Stomach (tissue), 9 donors: ENCODE results near the gene HTR2A. TPM values are rescaled to one million over a fixed set of nuclear protein-coding genes. Genes with fewer than 3 reads are reported as not detected.

Source experiments
- DNase-seq, 2 donors: peaks; one replicate each; pipeline versions ENCODE4 v3.0.0 to v3.0.0-alpha.2; 2013 to 2019
- H3K27ac ChIP-seq, 5 donors: fragments of 200-600 bp in 4 of 5; sonication (generic) in 4 of 5; one replicate each; pipeline ENCODE4 v1.5.1; 2013 to 2019; ENCODE audit warnings: mild to moderate bottlenecking in 1 of 5, moderate library complexity in 1 of 5
- H3K27me3 ChIP-seq, 3 donors: fragments of 200-600 bp; sonication (generic); one replicate each; pipeline ENCODE4 v1.5.1; 2017 to 2019; ENCODE audit warnings: mixed run types in 1 of 3
- H3K36me3 ChIP-seq, 4 donors: fragments of 200-600 bp; sonication (generic); 1 replicate in 3 of 4; 2 replicates in 1 of 4; pipeline ENCODE4 v1.5.1; 2016 to 2019
- H3K4me1 ChIP-seq, 4 donors: fragments of 200-600 bp; sonication (generic); one replicate each; pipeline ENCODE4 v1.5.1; 2016 to 2019
- H3K4me3 ChIP-seq, 4 donors: fragments of 200-600 bp; sonication (generic) in 3 of 4; one replicate each; pipeline ENCODE4 v1.5.1; 2016 to 2019; ENCODE audit warnings: mild to moderate bottlenecking in 1 of 4
- H3K9me3 ChIP-seq, 4 donors: fragments of 200-600 bp; sonication (generic); one replicate each; pipeline ENCODE4 v1.5.1; 2016 to 2019
- CTCF ChIP-seq, 7 experiments: fragments of 450-650 bp in 4 of 7; fragments of 200-600 bp in 3 of 7; sonication (generic) in 3 of 7; IDR thresholded peaks; one replicate each; pipeline ENCODE4 v1.5.1; 2016 to 2019; ENCODE audit warnings: antibody characterized with exemption in 7 of 7, control low read depth in 2 of 7, mild to moderate bottlenecking in 1 of 7
- EP300 ChIP-seq: sonication (generic); formaldehyde crosslinking; IDR thresholded peaks from one replicate; pipeline ENCODE4 v1.6.1; 2017; ENCODE audit warnings: antibody characterized with exemption
- POLR2A ChIP-seq, 4 donors: fragments of 450-650 bp; IDR thresholded peaks; one replicate each; pipeline ENCODE4 v1.6.1; 2016; ENCODE audit warnings: antibody characterized with exemption in 4 of 4, control low read depth in 2 of 4, mild to moderate bottlenecking in 1 of 4, moderate library complexity in 1 of 4
- POLR2AphosphoS5 ChIP-seq, 3 donors: sonication (generic); formaldehyde crosslinking; IDR thresholded peaks; one replicate each; pipeline ENCODE4 v1.6.1; 2016; ENCODE audit warnings: antibody characterized with exemption in 3 of 3
- WGBS, 5 donors: extraction: QIAGEN DNeasy Blood & Tissue Kit in 3 of 5; methylation state at CpG; one replicate each; pipeline versions ENCODE4 v1.1.5 to v1.1.7; 2013 to 2018; 5-methylcytosine and 5-hydroxymethylcytosine counted together
- intact Hi-C: fragments of 100-400 bp; cut with DNase I; formaldehyde crosslinking; loops from one replicate; pipeline ENCODE4 v1.15.1; 2023; ENCODE audit warnings: low total_unique reads
- polyA plus RNA-seq, 3 donors: library from polyadenylated mRNA; stranded (reverse); fragments of 200-250 nt; gene quantifications; one replicate each; pipeline ENCODE4 v1.2.3, GENCODE V29; 2013
- total RNA-seq, 5 donors: library from RNA; depleted of rRNA; stranded (reverse); fragments of >200 nt; gene quantifications; one replicate each; pipeline versions ENCODE4 v1.1.0 to v1.2.3, GENCODE V29; 2014 to 2016
- donor health status: healthy with polysubstance abuse.
- donor health status: Bipolar disorder and iron deficiency.
- donor health status: healthy.

HTR2A gene
- total and polyA plus RNA-seq, 8 donors: 0.33 to 1.8 (median 0.87) TPM; not detected in 3

- H3K36me3 ChIP-seq: no peaks in the 10 kb centered on the region
- no peaks in the 10 kb centered on the region for H3K27me3 ChIP-seq
- intact Hi-C loops: no loop called here
- H3K27ac ChIP-seq: no peak overlapping the region
- peak in 1 of 2 donors; percentile 32 for DNase-seq
- H3K9me3 ChIP-seq: peaks cover 0 to 1% (median 0%) of the 10 kb centered on the region in 4 donors
- no peak overlapping the region for H3K4me3 ChIP-seq
- H3K4me1 ChIP-seq: no peaks in the 10 kb centered on the region
- 76 to 88% (median 83%) methylated on average over 5 of the region's 5 CpGs for WGBS, 5 donors
- TF ChIP-seq CTCF (IDR thresholded peaks at IDR 0.05) (no peak), POLR2A (IDR thresholded peaks at IDR 0.05) (no peak), POLR2AphosphoS5 (IDR thresholded peaks at IDR 0.05) (no peak), EP300 (no peak)
Measured at GRCh38 chr13:46926916-46927590, 30.2 kb upstream of the HTR2A start.

GRCh38 chr13:46925486-46925885 lies 28.6 kb upstream of the HTR2A start:
- WGBS, 5 donors: 84 to 97% (median 90%) methylated on average over 1 of the region's 1 CpG
- Histone ChIP-seq H3K4me1 (no peaks in the 10 kb centered on the region), H3K27ac (no peak overlapping the region), H3K27me3 (no peaks in the 10 kb centered on the region), H3K9me3 (no peaks in the 10 kb centered on the region), H3K36me3 (no peaks in the 10 kb centered on the region), H3K4me3 (no peak overlapping the region)
- TF ChIP-seq CTCF (IDR thresholded peaks at IDR 0.05) (no peak), EP300 (no peak), POLR2AphosphoS5 (IDR thresholded peaks at IDR 0.05) (no peak), POLR2A (IDR thresholded peaks at IDR 0.05) (no peak)
- no peak for DNase-seq
- intact Hi-C loops: no loop called here

GRCh38 chr13:46914341-46914740 lies 17.5 kb upstream of the HTR2A start:
- intact Hi-C loops: no loop called here

GRCh38 chr13:46913757-46914156 lies 16.9 kb upstream of the HTR2A start:
- DNase-seq: no peak
- Histone ChIP-seq H3K9me3 (no peaks in the 10 kb centered on the region), H3K4me1 (no peaks in the 10 kb centered on the region), H3K27ac (no peak overlapping the region), H3K27me3 (no peaks in the 10 kb centered on the region), H3K36me3 (no peaks in the 10 kb centered on the region), H3K4me3 (no peak overlapping the region)
- WGBS, 5 donors: 72 to 83% (median 79%) methylated on average over 1 of the region's 1 CpG
- intact Hi-C loops: no loop called here
- no peak for TF ChIP-seq EP300
- no peak for TF ChIP-seq POLR2AphosphoS5 (IDR thresholded peaks at IDR 0.05)
- TF ChIP-seq CTCF (IDR thresholded peaks at IDR 0.05): no peak

More at GRCh38 chr13:46914341-46914740, 17.5 kb upstream of the HTR2A start:
- WGBS, 5 donors: 55 to 79% (median 72%) methylated on average over 2 of the region's 2 CpGs
- DNase-seq: no peak
- no peak overlapping the region for H3K27ac ChIP-seq
- H3K27me3 ChIP-seq: no peaks in the 10 kb centered on the region
- H3K36me3 ChIP-seq: no peaks in the 10 kb centered on the region
- no peak for TF ChIP-seq POLR2A (IDR thresholded peaks at IDR 0.05)
- TF ChIP-seq POLR2AphosphoS5 (IDR thresholded peaks at IDR 0.05): no peak
- no peak for TF ChIP-seq EP300
- no peak for TF ChIP-seq CTCF (IDR thresholded peaks at IDR 0.05)
- no peak overlapping the region for H3K4me3 ChIP-seq
- H3K9me3 ChIP-seq: no peaks in the 10 kb centered on the region
- H3K4me1 ChIP-seq: no peaks in the 10 kb centered on the region
